GM13977 (cell line): ENCODE results near the gene CCDC34.

Source experiments
- DNase-seq: peaks from one replicate; pipeline ENCODE4 v3.0.0; 2012; ENCODE audit warnings: low spot score
- CTCF ChIP-seq: IDR thresholded peaks from 2 replicates; pipeline ENCODE4 v1.5.1; 2012; ENCODE audit warnings: mild to moderate bottlenecking, control low read depth; ENCODE audit not compliant: insufficient read depth; ENCODE audit errors: extremely low read depth, missing control alignments
- in situ Hi-C: fragments of 300-500 bp; cut with MboI; formaldehyde crosslinking; loops from one replicate; pipeline ENCODE4 v1.12.0; 2022; ENCODE audit warnings: low sequenced_read_pairs, low pct_unique_long_range_greater_than_20kb, mixed read lengths, inconsistent platforms; ENCODE audit not compliant: unreplicated experiment

Gene CCDC34

GRCh38 chr11:27401833-27402316, 38.9 kb upstream of the CCDC34 start:
- TF ChIP-seq CTCF: no peak
- no peak for DNase-seq
- in situ Hi-C loops: no loop called here

GRCh38 chr11:27401280-27401832, 38.3 kb upstream of the CCDC34 start:
- TF ChIP-seq CTCF: no peak
- in situ Hi-C loops: no loop called here
- no peak for DNase-seq

- no peak for DNase-seq
- in situ Hi-C loops: no loop called here
These were observed 35.4 kb upstream of the CCDC34 start for GRCh38 chr11:27398400-27398770.

GRCh38 chr11:27397624-27398399, 34.8 kb upstream of the CCDC34 start:
- in situ Hi-C loops: no loop called here

More at GRCh38 chr11:27398400-27398770, 35.4 kb upstream of the CCDC34 start:
- TF ChIP-seq CTCF: no peak

GRCh38 chr11:27396259-27396839, 33.3 kb upstream of the CCDC34 start:
- in situ Hi-C loops: no loop called here
- no peak for DNase-seq
- TF ChIP-seq CTCF: no peak

More at GRCh38 chr11:27397624-27398399, 34.8 kb upstream of the CCDC34 start:
- no peak for TF ChIP-seq CTCF
- DNase-seq: no peak

- no peak for TF ChIP-seq CTCF
- in situ Hi-C loops: no loop called here
- no peak for DNase-seq
These were observed 32.7 kb upstream of the CCDC34 start for GRCh38 chr11:27395556-27396258.
